ENCODE results near the gene SNAP25. TPM values are rescaled to one million over a fixed set of nuclear protein-coding genes. Genes with fewer than 3 reads are reported as not detected.

SNAP25 gene
- polyA plus RNA-seq, result not detected

GRCh38 chr20:10218536-10219451 is at the start of gene SNAP25:
Gene SNAP25, plus strand, starts transcription at chr20:10218830. Its CDS starts 56,662 bp downstream, at chr20:10275492.
- H3K36me3 Mint-ChIP-seq, result no peaks in the 10 kb centered on the region
- H3K27ac Mint-ChIP-seq, result peak within 1 kb of the TSS in 1 of 6 donors; percentile 54
- DNase-seq, result peak; percentile 26 to 40 (median 37)
- peak within 1 kb of the TSS; percentile 50 to 80 (median 67) for H3K4me3 Mint-ChIP-seq
- peaks cover 16 to 50% (median 28%) of the 10 kb centered on the region in 3 donors for H3K27me3 Mint-ChIP-seq (ENCODE audit: low read depth in 3 of 3)
- H3K9me3 Mint-ChIP-seq, result peaks cover 0 to 13% (median 2%) of the 10 kb centered on the region in 6 donors
- peaks cover 17 to 26% of the 10 kb centered on the region in 2 donors for H3K4me1 Mint-ChIP-seq

DNA sequence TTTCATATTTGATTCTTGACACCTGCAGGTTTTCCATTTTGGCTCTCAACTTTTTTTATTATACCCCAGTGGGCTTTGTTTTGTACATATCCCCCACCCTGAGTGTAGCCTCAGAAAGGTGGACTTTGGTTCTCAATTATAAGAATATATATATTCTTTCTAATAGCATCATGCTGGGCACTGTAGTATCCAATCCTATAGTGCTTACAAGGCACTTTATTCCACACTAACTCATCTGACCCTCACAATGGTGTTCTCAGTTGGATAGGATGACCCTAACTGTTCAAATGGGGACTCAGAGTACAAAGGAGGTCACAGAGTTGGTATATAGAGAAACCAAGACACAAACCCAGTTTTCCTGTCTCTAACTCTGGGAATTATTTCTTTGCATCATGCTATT is 48.9 kb upstream of the SNAP25 start:
- Mint-ChIP-seq H3K27ac (no peak overlapping the region), H3K27me3 (ENCODE audit: low read depth in 3 of 3) (peaks cover 2 to 10% (median 5%) of the 10 kb centered on the region in 3 donors), H3K9me3 (peaks cover 0 to 2% (median 0%) of the 10 kb centered on the region in 6 donors), H3K36me3 (no peaks in the 10 kb centered on the region), H3K4me3 (no peak overlapping the region), H3K4me1 (peaks cover 7 to 14% of the 10 kb centered on the region in 2 donors)
- no peak for DNase-seq

GRCh38 chr20:10170261-10170660 is 48.4 kb upstream of the SNAP25 start:
- Mint-ChIP-seq H3K4me3 (no peak overlapping the region), H3K27ac (no peak overlapping the region), H3K27me3 (ENCODE audit: low read depth in 3 of 3) (peaks cover 2 to 10% (median 5%) of the 10 kb centered on the region in 3 donors), H3K36me3 (no peaks in the 10 kb centered on the region), H3K4me1 (peaks cover 7 to 14% of the 10 kb centered on the region in 2 donors), H3K9me3 (peaks cover 0 to 2% (median 0%) of the 10 kb centered on the region in 6 donors)
- no peak for DNase-seq

- Mint-ChIP-seq H3K27ac (peak overlapping the region in 1 of 6 donors; percentile 59), H3K4me1 (peaks cover 7 to 14% of the 10 kb centered on the region in 2 donors)
Measured at GRCh38 chr20:10171864-10172751, 46.5 kb upstream of the SNAP25 start.

GRCh38 chr20:10172998-10173655 is 45.5 kb upstream of the SNAP25 start:
- H3K4me3 Mint-ChIP-seq, result peak overlapping the region; percentile 68 to 84 (median 83)

More at GRCh38 chr20:10171864-10172751, 46.5 kb upstream of the SNAP25 start:
- Mint-ChIP-seq H3K36me3 (no peaks in the 10 kb centered on the region), H3K9me3 (peaks cover 0 to 2% (median 0%) of the 10 kb centered on the region in 6 donors), H3K4me3 (peak overlapping the region; percentile 68 to 84 (median 83)), H3K27me3 (ENCODE audit: low read depth in 3 of 3) (peaks cover 2 to 12% (median 5%) of the 10 kb centered on the region in 3 donors)
- peak; percentile 6 to 17 (median 14) for DNase-seq

GRCh38 chr20:10174400-10174799 is 44.2 kb upstream of the SNAP25 start:
- Mint-ChIP-seq H3K4me3 (no peak overlapping the region), H3K9me3 (no peaks in the 10 kb centered on the region), H3K36me3 (no peaks in the 10 kb centered on the region), H3K27ac (no peak overlapping the region), H3K27me3 (ENCODE audit: low read depth in 3 of 3) (peaks cover 2 to 12% (median 5%) of the 10 kb centered on the region in 3 donors), H3K4me1 (peaks cover 7 to 14% of the 10 kb centered on the region in 2 donors)
- DNase-seq, result no peak

More at GRCh38 chr20:10172998-10173655, 45.5 kb upstream of the SNAP25 start:
- peaks cover 2 to 12% (median 5%) of the 10 kb centered on the region in 3 donors for H3K27me3 Mint-ChIP-seq (ENCODE audit: low read depth in 3 of 3)
- H3K4me1 Mint-ChIP-seq, result peaks cover 7 to 14% of the 10 kb centered on the region in 2 donors
- H3K9me3 Mint-ChIP-seq, result peaks cover 0 to 2% (median 0%) of the 10 kb centered on the region in 6 donors
- H3K36me3 Mint-ChIP-seq, result no peaks in the 10 kb centered on the region
- no peak overlapping the region for H3K27ac Mint-ChIP-seq
- no peak for DNase-seq

DNA sequence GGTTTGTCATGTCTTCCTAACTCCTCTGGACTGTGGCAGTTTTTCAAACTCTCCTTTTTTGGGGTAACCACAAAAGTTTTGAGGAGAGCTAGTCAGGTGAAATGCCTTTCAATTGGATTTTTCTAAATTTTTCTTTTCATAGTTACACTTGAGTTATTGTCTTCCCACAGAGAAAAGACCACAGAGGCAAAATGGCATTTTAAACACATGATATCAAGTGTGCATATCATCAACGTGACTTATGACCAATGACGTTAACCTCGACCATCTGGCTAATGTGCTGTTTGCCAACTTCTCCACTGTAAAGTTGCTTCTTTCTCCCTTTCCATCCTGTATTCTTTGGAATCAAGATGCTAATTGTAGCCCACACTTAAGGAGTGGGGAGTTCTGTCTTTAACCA is 41.3 kb upstream of the SNAP25 start:
- Mint-ChIP-seq H3K27ac (no peak overlapping the region), H3K4me3 (no peak overlapping the region), H3K36me3 (no peaks in the 10 kb centered on the region), H3K4me1 (peaks cover 6 to 7% of the 10 kb centered on the region in 2 donors), H3K9me3 (no peaks in the 10 kb centered on the region), H3K27me3 (ENCODE audit: low read depth in 3 of 3) (peaks cover 2 to 16% (median 5%) of the 10 kb centered on the region in 3 donors)
- DNase-seq, result no peak

- Mint-ChIP-seq H3K27ac (no peak overlapping the region), H3K9me3 (no peaks in the 10 kb centered on the region), H3K27me3 (ENCODE audit: low read depth in 3 of 3) (peaks cover 0 to 11% (median 2%) of the 10 kb centered on the region in 3 donors), H3K4me3 (no peak overlapping the region), H3K36me3 (no peaks in the 10 kb centered on the region), H3K4me1 (no peaks in the 10 kb centered on the region)
- no peak for DNase-seq
Measured at GRCh38 chr20:10178091-10178490, 40.5 kb upstream of the SNAP25 start.

DNA sequence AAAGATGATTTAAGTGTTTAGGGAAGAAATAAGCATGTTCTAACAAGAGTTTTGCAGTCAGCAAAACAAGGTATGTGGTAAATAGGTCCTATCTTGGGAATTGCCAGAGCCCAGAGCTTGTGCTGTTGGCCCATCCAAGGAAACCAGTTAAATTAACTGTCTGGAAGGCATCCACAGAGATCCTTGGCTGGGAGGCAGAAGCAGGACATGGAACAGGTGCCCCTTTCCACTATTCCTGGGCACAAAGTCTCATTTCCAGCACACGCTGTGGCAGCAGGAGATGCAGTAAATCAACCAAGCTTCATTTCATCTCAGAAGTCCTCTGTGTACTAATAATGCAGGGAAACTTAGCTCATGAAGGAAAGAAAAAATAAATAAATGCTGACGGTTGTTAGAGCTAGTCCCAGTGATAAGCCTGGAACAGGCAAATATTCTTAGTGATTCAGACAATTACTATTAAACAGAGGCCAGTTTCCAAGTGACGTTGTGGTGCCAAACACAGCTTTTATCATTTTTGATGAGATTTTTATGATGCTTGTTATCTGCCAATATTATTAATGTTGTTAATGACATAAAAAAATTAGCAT is 39.8 kb upstream of the SNAP25 start:
- H3K36me3 Mint-ChIP-seq, result no peaks in the 10 kb centered on the region
- no peak for DNase-seq
- H3K9me3 Mint-ChIP-seq, result no peaks in the 10 kb centered on the region
- H3K27ac Mint-ChIP-seq, result no peak overlapping the region
- H3K27me3 Mint-ChIP-seq (ENCODE audit: low read depth in 3 of 3), result peaks cover 0 to 11% (median 3%) of the 10 kb centered on the region in 3 donors
- no peaks in the 10 kb centered on the region for H3K4me1 Mint-ChIP-seq
- no peak overlapping the region for H3K4me3 Mint-ChIP-seq

GRCh38 chr20:10179574-10180298 is 38.9 kb upstream of the SNAP25 start:
- Mint-ChIP-seq H3K27me3 (ENCODE audit: low read depth in 3 of 3) (peaks cover 0 to 9% (median 2%) of the 10 kb centered on the region in 3 donors), H3K4me1 (no peaks in the 10 kb centered on the region), H3K9me3 (no peaks in the 10 kb centered on the region), H3K36me3 (no peaks in the 10 kb centered on the region), H3K27ac (no peak overlapping the region), H3K4me3 (no peak overlapping the region)
- DNase-seq, result no peak

DNA sequence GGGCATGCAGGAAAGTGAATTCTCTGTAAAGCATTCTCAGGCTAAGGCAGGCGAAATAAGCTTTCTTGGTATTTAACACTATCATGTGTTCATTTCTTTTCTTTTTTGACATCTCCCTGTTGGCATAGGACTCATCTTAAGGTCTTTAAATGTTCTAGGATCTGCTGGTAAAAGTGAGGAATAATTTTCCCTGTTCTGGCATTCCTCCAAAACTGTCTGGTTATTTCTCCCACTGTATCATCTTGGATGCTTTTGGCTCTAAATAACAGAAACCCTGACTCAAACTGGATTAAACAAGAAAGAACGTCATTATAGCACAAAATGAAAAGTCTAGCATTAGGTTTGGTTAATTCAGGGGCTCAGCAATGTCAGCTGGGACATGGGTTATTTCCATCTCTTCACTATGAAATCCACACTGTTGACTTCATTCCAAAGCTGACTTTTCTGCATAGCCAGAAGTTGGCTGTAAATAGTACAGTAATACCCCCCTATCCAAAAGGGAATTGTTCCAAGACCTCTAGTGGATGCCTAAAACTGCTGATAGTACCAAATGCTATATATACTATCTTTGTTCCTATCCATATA is 37.9 kb upstream of the SNAP25 start:
- Mint-ChIP-seq H3K36me3 (peaks cover 0 to 4% (median 0%) of the 10 kb centered on the region in 3 donors), H3K4me3 (no peak overlapping the region), H3K4me1 (no peaks in the 10 kb centered on the region), H3K9me3 (no peaks in the 10 kb centered on the region), H3K27me3 (ENCODE audit: low read depth in 3 of 3) (peaks cover 0 to 5% (median 2%) of the 10 kb centered on the region in 3 donors), H3K27ac (no peak overlapping the region)
- DNase-seq, result no peak

All from immature natural killer cell (primary cell).